ENCODE results near the gene WSCD2.

- no peak for TF ChIP-seq CTCF (IDR thresholded peaks at IDR 0.05; ENCODE audit: insufficient read depth, low read length)
- TF ChIP-seq POLR2AphosphoS5 (IDR thresholded peaks at IDR 0.05; ENCODE audit: low read depth): no peak
- TF ChIP-seq GABPA (IDR thresholded peaks at IDR 0.05; ENCODE audit: low read depth): no peak
- TF ChIP-seq SPI1 (IDR thresholded peaks at IDR 0.05; ENCODE audit: borderline replicate concordance, low read depth): no peak
These were observed 52.0 kb downstream of the WSCD2 start for GRCh38 chr12:108181095-108181454.

Measured in HL-60 (cell line).